Kasumi-1 (cell line): ENCODE data around the gene TRIM15.
"Not testable (repeated sequence)": the region's sequence is repeated elsewhere in the genome, so short reads cannot be mapped to it uniquely, and the experiment has no call there.

Experiments
- DNase-seq, 2 experiments: peaks; one replicate each; lab custom pipeline; 2025; lab: John Stamatoyannopoulos, UW

Gene TRIM15

GRCh38 chr6:30162265-30163089, 869 bp upstream of the TRIM15 start:
- DNase-seq = no peak

GRCh38 chr6:30163918-30164654, 740 bp downstream of the TRIM15 start:
- DNase-seq = no peak

DNA sequence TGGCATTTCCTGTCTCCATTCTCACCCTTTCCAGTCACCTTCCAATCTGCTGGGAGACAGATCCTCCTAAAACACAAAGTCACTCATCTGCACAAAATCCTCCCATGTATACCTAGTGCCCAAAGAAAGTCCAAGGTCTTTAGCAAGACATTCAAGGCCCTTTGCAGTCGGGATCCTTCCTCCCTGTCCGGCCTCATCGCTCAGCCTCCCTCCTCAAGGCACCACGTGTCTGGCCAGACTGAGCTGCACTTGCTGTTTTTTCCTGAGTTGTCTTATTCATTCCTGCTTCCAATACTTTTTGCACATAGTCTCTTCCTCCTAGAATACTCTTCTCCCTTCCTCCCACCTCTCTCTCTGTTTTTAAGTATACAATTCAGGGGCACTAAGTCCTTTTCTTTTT, 1.4 kb downstream of the TRIM15 start:
- no peak for DNase-seq

GRCh38 chr6:30165238-30165637, 1.9 kb downstream of the TRIM15 start:
- DNase-seq = not testable (repeated sequence)

GRCh38 chr6:30167101-30167500, 3.8 kb downstream of the TRIM15 start:
- DNase-seq = no peak

- no peak for DNase-seq
Observed at GRCh38 chr6:30168741-30169140, 5.4 kb downstream of the TRIM15 start.

GRCh38 chr6:30169658-30170614, 6.6 kb downstream of the TRIM15 start:
- DNase-seq = peak; percentile 79 to 89

- DNase-seq = no peak
Observed at GRCh38 chr6:30171677-30172471, 8.5 kb downstream of the TRIM15 start.

DNA sequence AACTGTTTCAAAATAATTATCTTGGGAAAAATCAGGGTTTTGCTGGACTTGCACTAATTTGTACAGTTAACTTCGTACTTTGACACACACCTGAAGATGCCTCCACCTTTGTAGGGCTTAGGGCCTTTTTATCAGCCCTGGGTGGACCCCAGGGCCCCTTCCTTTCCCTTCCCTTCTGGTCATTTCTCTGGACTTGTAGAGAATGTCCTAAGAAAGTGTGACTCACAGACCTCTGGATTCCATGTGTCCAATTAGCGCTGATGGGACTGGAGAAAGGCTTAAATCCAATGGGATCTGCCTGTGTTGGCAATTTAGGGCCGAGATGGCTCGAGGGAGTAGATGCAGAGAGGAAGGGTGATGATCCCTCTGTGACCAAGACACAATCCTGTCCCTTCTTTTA, 9.3 kb downstream of the TRIM15 start:
- DNase-seq = no peak

DNA sequence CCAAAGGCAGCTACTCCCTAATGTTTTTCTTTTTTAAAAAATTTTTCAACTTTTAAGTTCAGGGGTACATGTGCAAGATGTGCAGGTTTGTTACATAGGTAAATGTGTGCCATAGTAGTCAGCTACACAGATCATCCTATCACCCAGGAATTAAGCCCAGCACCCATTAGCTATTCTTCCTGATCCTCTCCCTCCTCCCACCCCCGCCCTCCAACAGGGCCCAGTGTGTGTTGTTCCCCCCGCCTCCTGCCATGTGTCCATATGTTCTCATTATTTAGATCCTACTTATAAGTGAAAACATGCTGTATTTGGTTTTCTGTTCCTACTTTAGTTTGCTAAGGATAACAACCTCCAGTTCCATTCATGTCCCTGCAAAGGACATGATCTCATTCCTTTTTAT, 12.4 kb downstream of the TRIM15 start:
- no peak for DNase-seq

DNA sequence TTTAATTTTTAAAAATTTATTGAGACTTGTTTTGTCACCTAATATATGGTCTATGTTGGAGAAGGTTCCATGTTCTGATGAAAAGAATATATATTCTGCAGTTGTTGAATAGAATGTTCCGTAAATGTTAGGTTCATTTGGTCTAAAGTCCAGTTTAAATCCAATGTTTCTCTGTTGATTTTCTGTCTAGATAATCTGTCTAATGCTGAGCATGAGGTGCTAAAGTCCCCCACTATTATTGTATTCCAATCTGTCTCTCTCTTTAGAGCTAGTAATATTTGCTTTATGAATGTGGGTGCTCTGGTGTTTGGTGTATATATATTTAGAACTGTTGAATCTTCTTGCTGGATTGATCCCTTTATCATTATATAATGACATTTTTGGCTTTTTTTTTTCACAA, 15.5 kb downstream of the TRIM15 start:
- DNase-seq = no peak

- DNase-seq = no peak
Observed at GRCh38 chr6:30180145-30180544, 16.8 kb downstream of the TRIM15 start.

- DNase-seq = no peak
Observed at GRCh38 chr6:30184417-30185031, 21.2 kb downstream of the TRIM15 start.

GRCh38 chr6:30185846-30186484, 22.6 kb downstream of the TRIM15 start:
- no peak for DNase-seq

DNA sequence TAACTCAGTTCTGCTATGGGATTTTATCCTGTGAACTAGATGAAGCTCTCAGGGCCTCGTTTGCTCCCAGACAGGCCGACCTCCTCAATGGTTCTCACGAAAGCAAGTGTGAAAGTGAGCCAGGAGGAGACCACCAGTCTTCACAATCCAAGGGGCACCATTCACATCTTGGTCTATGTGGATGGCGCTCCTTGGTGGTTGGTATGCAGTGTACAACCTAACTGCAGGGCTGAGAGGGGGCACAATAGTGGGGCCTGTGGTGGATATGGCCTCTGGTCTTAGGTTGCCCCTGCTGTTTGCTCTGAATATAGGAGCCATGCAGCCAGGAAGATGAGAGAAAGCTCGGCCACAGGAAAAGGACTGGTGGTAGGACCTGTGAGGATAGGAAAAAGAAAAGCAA, 25.2 kb downstream of the TRIM15 start:
- no peak for DNase-seq

DNA sequence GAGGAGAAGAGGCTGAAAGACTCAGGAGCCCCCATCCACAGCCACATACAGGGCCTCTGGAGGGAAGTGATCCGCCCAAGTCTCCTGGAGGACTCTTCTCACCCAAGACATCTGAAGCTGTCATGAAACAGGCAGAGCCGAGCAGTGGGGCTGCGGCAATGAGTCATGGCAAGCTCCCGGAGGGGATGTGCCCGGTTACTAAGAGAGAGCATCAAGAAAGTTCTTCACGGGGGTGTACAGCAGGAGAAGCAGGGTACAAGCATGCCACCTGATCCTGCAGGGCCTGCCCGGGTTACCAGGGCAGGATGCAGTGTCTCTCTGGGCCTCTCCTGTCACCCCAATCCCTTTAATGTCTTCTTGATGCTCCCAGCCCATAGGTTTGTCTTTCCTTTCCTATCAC, 28.7 kb downstream of the TRIM15 start:
- DNase-seq = no peak

GRCh38 chr6:30194797-30195690, 31.7 kb downstream of the TRIM15 start:
- DNase-seq = no peak

GRCh38 chr6:30195951-30196350, 32.6 kb downstream of the TRIM15 start:
- DNase-seq = no peak

DNA sequence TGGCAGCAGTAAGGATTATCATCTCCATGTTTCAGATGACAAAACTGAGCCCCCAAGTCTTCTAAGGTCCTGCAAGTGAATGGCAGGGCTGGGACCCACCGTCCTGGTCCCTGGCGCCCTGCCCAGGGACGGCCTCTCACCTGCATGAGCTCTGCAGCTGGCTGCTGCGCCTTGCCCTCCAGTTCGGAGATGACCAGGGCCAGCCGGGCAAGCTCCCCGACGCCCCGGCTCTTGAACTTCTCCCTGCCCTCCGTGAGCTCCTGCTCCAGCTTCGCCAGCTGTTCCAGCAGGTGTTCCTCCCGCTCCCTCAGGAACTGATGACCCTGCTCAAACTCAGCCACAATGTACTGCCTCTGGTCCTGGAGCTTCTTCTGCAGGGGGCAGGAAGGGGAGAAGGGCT, 33.0 kb downstream of the TRIM15 start:
- DNase-seq = no peak
